ENCODE results near the gene NR1H3.

DNA sequence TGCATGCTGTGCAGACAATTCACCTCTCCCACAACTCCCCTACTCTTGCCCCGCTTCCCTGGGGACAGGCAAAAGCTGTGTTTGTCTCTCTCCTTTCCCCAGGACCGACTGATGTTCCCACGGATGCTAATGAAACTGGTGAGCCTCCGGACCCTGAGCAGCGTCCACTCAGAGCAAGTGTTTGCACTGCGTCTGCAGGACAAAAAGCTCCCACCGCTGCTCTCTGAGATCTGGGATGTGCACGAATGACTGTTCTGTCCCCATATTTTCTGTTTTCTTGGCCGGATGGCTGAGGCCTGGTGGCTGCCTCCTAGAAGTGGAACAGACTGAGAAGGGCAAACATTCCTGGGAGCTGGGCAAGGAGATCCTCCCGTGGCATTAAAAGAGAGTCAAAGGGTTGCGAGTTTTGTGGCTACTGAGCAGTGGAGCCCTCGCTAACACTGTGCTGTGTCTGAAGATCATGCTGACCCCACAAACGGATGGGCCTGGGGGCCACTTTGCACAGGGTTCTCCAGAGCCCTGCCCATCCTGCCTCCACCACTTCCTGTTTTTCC lies 10.7 kb downstream of the NR1H3 start:
- TF ChIP-seq CTCF (IDR thresholded peaks at IDR 0.05) = peak in 1 of 7 experiments; percentile 21
- no peak for TF ChIP-seq POLR2A (IDR thresholded peaks at IDR 0.05)
- TF ChIP-seq EP300 (IDR thresholded peaks at IDR 0.05) = no peak
- no peak for TF ChIP-seq POLR2AphosphoS5 (IDR thresholded peaks at IDR 0.05)
